Keratinocyte (primary cell): ENCODE results near the gene ZDHHC21. TPM values are rescaled to one million over a fixed set of nuclear protein-coding genes. Genes with fewer than 3 reads are reported as not detected.

Experiments used
- DNase-seq: peaks from one replicate; pipeline ENCODE4 v3.0.0-alpha.2; 2011; ENCODE audit warnings: low read depth, missing footprints, low spot score
- FAIRE-seq: peaks from 2 replicates; lab custom pipeline; 2011; peaks lifted over from hg19 to GRCh38; lab: Jason Lieb, UNC
- H2AFZ ChIP-seq: 2 replicates; pipeline ENCODE4 v1.6.0; 2012; ENCODE audit warnings: low read length, control low read depth, inconsistent platforms; ENCODE audit not compliant: control insufficient read depth
- H3K27ac ChIP-seq: 2 replicates; pipeline ENCODE4 v1.5.1; 2011; ENCODE audit warnings: low read length; ENCODE audit not compliant: control insufficient read depth, insufficient read depth
- H3K27me3 ChIP-seq: 3 replicates; pipeline ENCODE4 v1.6.0; 2011; ENCODE audit warnings: low read length; ENCODE audit not compliant: control insufficient read depth, insufficient read depth; ENCODE audit errors: extremely low read depth
- H3K36me3 ChIP-seq, 2 experiments: 2 replicates in 1 of 2; 3 replicates in 1 of 2; pipeline ENCODE4 v1.5.1; 2011; ENCODE audit warnings: low read length in 2 of 2, mild to moderate bottlenecking in 1 of 2; ENCODE audit not compliant: control insufficient read depth in 2 of 2, insufficient read depth in 2 of 2; ENCODE audit errors: extremely low read depth in 1 of 2
- H3K4me1 ChIP-seq: 3 replicates; pipeline ENCODE4 v1.5.1; 2011; ENCODE audit warnings: low read length; ENCODE audit not compliant: control insufficient read depth, insufficient read depth; ENCODE audit errors: extremely low read depth
- H3K4me2 ChIP-seq: 3 replicates; pipeline ENCODE4 v1.6.0; 2011; ENCODE audit warnings: low read depth, low read length; ENCODE audit not compliant: control insufficient read depth, insufficient read depth; ENCODE audit errors: extremely low read depth
- H3K4me3 ChIP-seq, 3 experiments: fragments of 200-600 bp in 1 of 3; sonication (generic) in 1 of 3; 2 replicates in 2 of 3; 3 replicates in 1 of 3; pipeline ENCODE4 v1.5.1; 2011 to 2016; ENCODE audit warnings: low read length in 3 of 3, mild to moderate bottlenecking in 3 of 3, control low read depth in 2 of 3, inconsistent platforms in 1 of 3, low read depth in 1 of 3, mixed read lengths in 1 of 3, mixed run types in 1 of 3, moderate library complexity in 1 of 3; ENCODE audit not compliant: control insufficient read depth in 2 of 3, insufficient read depth in 2 of 3; ENCODE audit errors: extremely low read depth in 1 of 3
- H3K79me2 ChIP-seq: 2 replicates; pipeline ENCODE4 v1.6.0; 2012; ENCODE audit warnings: low read length; ENCODE audit not compliant: control insufficient read depth, insufficient read depth
- H3K9ac ChIP-seq: 3 replicates; pipeline ENCODE4 v1.6.0; 2011; ENCODE audit warnings: low read length; ENCODE audit not compliant: control insufficient read depth, insufficient read depth; ENCODE audit errors: extremely low read depth
- H3K9me1 ChIP-seq: 3 replicates; pipeline ENCODE4 v1.6.0; 2011; ENCODE audit warnings: low read length; ENCODE audit not compliant: control insufficient read depth, insufficient read depth; ENCODE audit errors: extremely low read depth
- H3K9me3 ChIP-seq: 2 replicates; pipeline ENCODE4 v1.5.1; 2012; ENCODE audit warnings: low read depth, low read length; ENCODE audit not compliant: control insufficient read depth
- H4K20me1 ChIP-seq: 3 replicates; pipeline ENCODE4 v1.6.0; 2011; ENCODE audit warnings: low read length; ENCODE audit not compliant: control insufficient read depth, insufficient read depth; ENCODE audit errors: extremely low read depth
- CTCF ChIP-seq, 3 experiments: IDR thresholded peaks in 1 of 3; conservative IDR thresholded peaks in 1 of 3; optimal IDR thresholded peaks in 1 of 3; 2 replicates in 2 of 3; 3 replicates in 1 of 3; pipeline versions ENCODE3 to v1.5.1; 2011; ENCODE audit warnings: low read length in 3 of 3, mild to moderate bottlenecking in 3 of 3, moderate library complexity in 2 of 3, control low read depth in 1 of 3, inconsistent platforms in 1 of 3; ENCODE audit not compliant: insufficient read depth in 2 of 3; ENCODE audit errors: extremely low read depth in 1 of 3
- EZH2 ChIP-seq: IDR thresholded peaks from one replicate; pipeline ENCODE4 v1.6.1; 2012; ENCODE audit warnings: inconsistent platforms, mild to moderate bottlenecking, low read length, moderate library complexity
- dilution Hi-C: fragments of 300-500 bp; cut with MboI; formaldehyde crosslinking; loops from one replicate; pipeline ENCODE4 v1.7.0; 2020; ENCODE audit warnings: low sequenced_read_pairs; ENCODE audit not compliant: extremely low pct_ligation_motif_present
- polyA plus RNA-seq, 5 experiments: library from polyadenylated mRNA; depleted of rRNA in 3 of 5; stranded (reverse) in 3 of 5; stranded (forward) in 1 of 5; unstranded in 1 of 5; fragments of >200 nt; gene quantifications; 1 replicate in 1 of 5; 2 replicates in 3 of 5; 3 replicates in 1 of 5; pipeline versions ENCODE4 v1.2.1 to v1.2.3, GENCODE V29; 2011 to 2012; ENCODE audit warnings: missing spikeins in 2 of 5, low read depth in 1 of 5, low replicate concordance in 1 of 5

Gene ZDHHC21
- polyA plus RNA-seq, 1 donor (not counting 4 experiments of a cell fraction or from before 2014, with no cell fraction given): 4.2 TPM

GRCh38 chr9:14690948-14691730 is 2.1 kb downstream of the ZDHHC21 start:
- H3K9ac ChIP-seq: no peak overlapping the region
- no peak overlapping the region for H3K4me2 ChIP-seq
- dilution Hi-C loops: no loop called here
- peaks cover 4% of the 10 kb centered on the region for H3K4me1 ChIP-seq
- no peak overlapping the region for H3K4me3 ChIP-seq
- FAIRE-seq: no peak
- no peak overlapping the region for H2AFZ ChIP-seq
- H4K20me1 ChIP-seq: no peaks in the 10 kb centered on the region
- H3K27me3 ChIP-seq: no peaks in the 10 kb centered on the region
- H3K36me3 ChIP-seq: peaks cover 0 to 6% of the 10 kb centered on the region in 2 experiments
- H3K9me1 ChIP-seq: no peaks in the 10 kb centered on the region
- H3K27ac ChIP-seq: no peak overlapping the region
- H3K79me2 ChIP-seq: no peaks in the 10 kb centered on the region
- H3K9me3 ChIP-seq: no peaks in the 10 kb centered on the region
- TF ChIP-seq EZH2: no peak
- TF ChIP-seq CTCF (optimal IDR thresholded peaks at IDR 0.05 in 1 of 3, IDR thresholded peaks at IDR 0.05 in 1 of 3, conservative IDR thresholded peaks at IDR 0.05 in 1 of 3; ENCODE audit: extremely low read depth in 1 of 3, insufficient read depth in 2 of 3, low read length in 3 of 3): no peak
- DNase-seq: no peak

DNA sequence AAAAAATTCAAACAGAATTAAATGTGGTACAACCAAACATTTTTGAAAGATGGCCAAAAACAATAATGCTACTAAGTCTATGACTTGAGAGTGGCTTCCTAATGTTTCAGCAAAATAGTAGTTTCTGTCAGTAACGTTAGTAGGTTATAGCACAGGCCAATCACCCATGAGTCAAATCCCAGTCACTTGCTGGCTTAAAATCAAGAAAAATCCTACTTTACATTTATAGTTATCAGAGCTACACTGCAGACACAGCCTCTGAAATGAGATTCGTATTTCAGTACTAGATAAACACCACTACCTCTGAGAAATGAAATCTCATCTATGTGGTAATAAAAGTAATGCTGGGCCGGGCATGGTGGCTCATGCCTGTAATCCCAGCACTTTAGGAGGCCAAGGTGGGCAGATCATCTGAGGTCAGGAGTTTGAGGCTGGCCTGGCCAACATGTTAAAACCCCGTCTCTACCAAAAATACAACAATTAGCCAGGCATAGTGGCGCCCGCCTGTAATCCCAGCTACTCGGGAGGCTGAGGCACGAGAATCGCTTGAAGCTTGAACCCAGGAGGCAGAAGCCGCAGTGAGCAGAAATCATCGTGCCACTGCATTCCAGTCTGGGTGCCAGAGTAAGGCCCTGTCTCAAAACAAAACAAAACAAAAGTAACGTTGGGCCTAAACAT is 6.1 kb downstream of the ZDHHC21 start:
- dilution Hi-C loops: no loop called here

More for the DNA sequence above, 6.1 kb downstream of the ZDHHC21 start:
- FAIRE-seq: no peak
- H3K4me2 ChIP-seq: no peak overlapping the region
- no peaks in the 10 kb centered on the region for H3K9me3 ChIP-seq
- H3K4me3 ChIP-seq: no peak overlapping the region
- no peaks in the 10 kb centered on the region for H3K79me2 ChIP-seq
- no peak for DNase-seq
- no peak overlapping the region for H3K27ac ChIP-seq
- H4K20me1 ChIP-seq: no peaks in the 10 kb centered on the region
- H3K36me3 ChIP-seq: peaks cover 0 to 6% of the 10 kb centered on the region in 2 experiments
- H3K4me1 ChIP-seq: no peaks in the 10 kb centered on the region
- no peaks in the 10 kb centered on the region for H3K27me3 ChIP-seq
- TF ChIP-seq EZH2 (no peak), CTCF (optimal IDR thresholded peaks at IDR 0.05 in 1 of 3, IDR thresholded peaks at IDR 0.05 in 1 of 3, conservative IDR thresholded peaks at IDR 0.05 in 1 of 3; ENCODE audit: extremely low read depth in 1 of 3, insufficient read depth in 2 of 3, low read length in 3 of 3) (no peak)
- no peak overlapping the region for H2AFZ ChIP-seq
- no peaks in the 10 kb centered on the region for H3K9me1 ChIP-seq
- H3K9ac ChIP-seq: no peak overlapping the region
